KMS-11 (cell line): ENCODE data around the gene CDX1.

Experiments
- H2AFZ ChIP-seq: fragments of 200-600 bp; sonication (generic); 2 replicates; pipeline ENCODE4 v1.6.1; 2016; ENCODE audit warnings: antibody characterized with exemption, mixed run types, low read depth
- H3K27ac ChIP-seq: fragments of 200-600 bp; sonication (generic); 2 replicates; pipeline ENCODE4 v1.6.1; 2016; ENCODE audit warnings: mild to moderate bottlenecking, mixed run types
- H3K27me3 ChIP-seq: fragments of 200-600 bp; sonication (generic); 2 replicates; pipeline ENCODE4 v1.6.1; 2017; ENCODE audit warnings: mild to moderate bottlenecking, low read depth, mixed run types, moderate library complexity; ENCODE audit not compliant: insufficient read depth
- H3K36me3 ChIP-seq: fragments of 200-600 bp; sonication (generic); 2 replicates; pipeline ENCODE4 v1.6.1; 2017; ENCODE audit warnings: mild to moderate bottlenecking, mixed run types; ENCODE audit not compliant: insufficient read depth
- H3K4me1 ChIP-seq: fragments of 200-600 bp; sonication (generic); 2 replicates; pipeline ENCODE4 v1.6.1; 2016; ENCODE audit warnings: mild to moderate bottlenecking, low read depth, mixed run types; ENCODE audit not compliant: poor library complexity, severe bottlenecking
- H3K4me2 ChIP-seq: fragments of 200-600 bp; sonication (generic); 2 replicates; pipeline ENCODE4 v1.7.0; 2016; ENCODE audit warnings: mild to moderate bottlenecking, mixed run types
- H3K4me3 ChIP-seq: fragments of 200-600 bp; sonication (generic); IDR thresholded peaks from 2 replicates; pipeline ENCODE4 v1.6.1; 2017; ENCODE audit warnings: low read depth, low read length, mixed read lengths; ENCODE audit not compliant: insufficient read depth
- H3K79me2 ChIP-seq: fragments of 200-600 bp; sonication (generic); 2 replicates; pipeline ENCODE4 v1.6.1; 2016; ENCODE audit warnings: low read depth, mixed run types; ENCODE audit not compliant: insufficient read depth
- H3K9ac ChIP-seq: fragments of 200-600 bp; sonication (generic); 2 replicates; pipeline ENCODE4 v1.6.1; 2016; ENCODE audit warnings: mild to moderate bottlenecking, mixed run types
- H4K20me1 ChIP-seq: fragments of 200-600 bp; sonication (generic); 2 replicates; pipeline ENCODE4 v1.6.1; 2016; ENCODE audit warnings: mild to moderate bottlenecking, mixed run types; ENCODE audit not compliant: insufficient read depth
- CTCF ChIP-seq: fragments of 200-600 bp; sonication (generic); conservative IDR thresholded peaks from 2 replicates; pipeline ENCODE4 v1.6.1; 2017; ENCODE audit warnings: low read depth, mild to moderate bottlenecking, antibody characterized with exemption, low read length, moderate library complexity, mixed read lengths

Gene CDX1

GRCh38 chr5:150129813-150130492 lies 36.6 kb upstream of the CDX1 start:
- TF ChIP-seq CTCF, result peak; percentile 69
- H3K4me1 ChIP-seq, result no peaks in the 10 kb centered on the region
- H2AFZ ChIP-seq, result no peak overlapping the region
- no peaks in the 10 kb centered on the region for H3K27me3 ChIP-seq
- no peaks in the 10 kb centered on the region for H4K20me1 ChIP-seq
- no peaks in the 10 kb centered on the region for H3K36me3 ChIP-seq
- no peaks in the 10 kb centered on the region for H3K79me2 ChIP-seq
- no peak overlapping the region for H3K9ac ChIP-seq
- no peak overlapping the region for H3K4me3 ChIP-seq
- no peak overlapping the region for H3K4me2 ChIP-seq
- H3K27ac ChIP-seq, result no peak overlapping the region

- no peaks in the 10 kb centered on the region for H3K4me1 ChIP-seq
- no peaks in the 10 kb centered on the region for H3K36me3 ChIP-seq
- H2AFZ ChIP-seq, result no peak overlapping the region
- no peak for TF ChIP-seq CTCF
- no peaks in the 10 kb centered on the region for H3K27me3 ChIP-seq
- H3K4me2 ChIP-seq, result no peak overlapping the region
- H3K9ac ChIP-seq, result no peak overlapping the region
- H3K27ac ChIP-seq, result no peak overlapping the region
- no peaks in the 10 kb centered on the region for H4K20me1 ChIP-seq
- no peak overlapping the region for H3K4me3 ChIP-seq
- no peaks in the 10 kb centered on the region for H3K79me2 ChIP-seq
These were observed 36.1 kb upstream of the CDX1 start for GRCh38 chr5:150130493-150130922.

- TF ChIP-seq CTCF, result no peak
- no peaks in the 10 kb centered on the region for H3K79me2 ChIP-seq
- H3K4me3 ChIP-seq, result no peak overlapping the region
- H3K27me3 ChIP-seq, result no peaks in the 10 kb centered on the region
- no peaks in the 10 kb centered on the region for H3K4me1 ChIP-seq
- H4K20me1 ChIP-seq, result no peaks in the 10 kb centered on the region
- H3K4me2 ChIP-seq, result no peak overlapping the region
- H3K9ac ChIP-seq, result no peak overlapping the region
- H3K27ac ChIP-seq, result no peak overlapping the region
- no peak overlapping the region for H2AFZ ChIP-seq
- no peaks in the 10 kb centered on the region for H3K36me3 ChIP-seq
These were observed 35.1 kb upstream of the CDX1 start for GRCh38 chr5:150131461-150131860.

GRCh38 chr5:150131978-150132694 lies 34.4 kb upstream of the CDX1 start:
- no peak overlapping the region for H2AFZ ChIP-seq
- no peaks in the 10 kb centered on the region for H3K79me2 ChIP-seq
- H3K27ac ChIP-seq, result no peak overlapping the region
- no peaks in the 10 kb centered on the region for H3K27me3 ChIP-seq
- no peaks in the 10 kb centered on the region for H3K4me1 ChIP-seq
- TF ChIP-seq CTCF, result no peak
- H3K9ac ChIP-seq, result no peak overlapping the region
- H3K36me3 ChIP-seq, result no peaks in the 10 kb centered on the region
- no peak overlapping the region for H3K4me3 ChIP-seq
- H4K20me1 ChIP-seq, result no peaks in the 10 kb centered on the region
- H3K4me2 ChIP-seq, result no peak overlapping the region
